Hepatocyte (in vitro differentiated cells): Measurements from ENCODE around the gene B3GNT7. TPM values are rescaled to one million over a fixed set of nuclear protein-coding genes. Genes with fewer than 3 reads are reported as not detected.

ENCODE experiments used
- DNase-seq: peaks from one replicate; pipeline ENCODE4 v3.0.0-alpha.2; 2016; ENCODE audit warnings: low spot score
- H2AFZ ChIP-seq: fragments of 200-600 bp; sonication (generic); 2 replicates; pipeline ENCODE4 v1.6.0; 2016; ENCODE audit warnings: antibody characterized with exemption, mild to moderate bottlenecking
- H3K27ac ChIP-seq: fragments of 200-600 bp; sonication (generic); 2 replicates; pipeline ENCODE4 v1.5.1; 2016; ENCODE audit warnings: mild to moderate bottlenecking
- H3K27me3 ChIP-seq: fragments of 200-600 bp; sonication (generic); 2 replicates; pipeline ENCODE4 v1.6.1; 2016
- H3K36me3 ChIP-seq: fragments of 200-600 bp; sonication (generic); replicated peaks from 2 replicates; pipeline ENCODE4 v1.5.1; 2016; ENCODE audit warnings: low read depth; ENCODE audit not compliant: insufficient read depth
- H3K4me1 ChIP-seq: fragments of 200-600 bp; sonication (generic); 2 replicates; pipeline ENCODE4 v1.5.1; 2016; ENCODE audit warnings: mild to moderate bottlenecking, moderate library complexity; ENCODE audit not compliant: insufficient read depth
- H3K4me2 ChIP-seq: fragments of 200-600 bp; sonication (generic); 2 replicates; pipeline ENCODE4 v1.6.0; 2016
- H3K4me3 ChIP-seq: fragments of 200-600 bp; sonication (generic); 2 replicates; pipeline ENCODE4 v1.5.1; 2016; ENCODE audit warnings: mild to moderate bottlenecking
- H3K79me2 ChIP-seq: fragments of 200-600 bp; sonication (generic); 2 replicates; pipeline ENCODE4 v1.6.0; 2017; ENCODE audit warnings: mild to moderate bottlenecking
- H3K9me2 ChIP-seq: fragments of 200-600 bp; sonication (generic); replicated peaks from 2 replicates; pipeline ENCODE4 v1.6.0; 2017; ENCODE audit warnings: mild to moderate bottlenecking; ENCODE audit not compliant: insufficient read depth
- H3K9me3 ChIP-seq: fragments of 200-600 bp; sonication (generic); 2 replicates; pipeline ENCODE4 v1.5.1; 2016; ENCODE audit warnings: low read depth, mild to moderate bottlenecking
- H4K20me1 ChIP-seq: fragments of 200-600 bp; sonication (generic); 2 replicates; pipeline ENCODE4 v1.6.0; 2016; ENCODE audit warnings: mild to moderate bottlenecking; ENCODE audit not compliant: insufficient read depth, poor library complexity, severe bottlenecking
- CTCF ChIP-seq: fragments of 200-600 bp; sonication (generic); IDR thresholded peaks from 2 replicates; pipeline ENCODE4 v1.5.1; 2016; ENCODE audit warnings: antibody characterized with exemption, mild to moderate bottlenecking; ENCODE audit not compliant: poor library complexity
- EZH2 ChIP-seq: fragments of 200-600 bp; sonication (generic); IDR thresholded peaks from 2 replicates; pipeline ENCODE4 v1.6.1; 2016; ENCODE audit warnings: antibody characterized with exemption, mild to moderate bottlenecking, borderline replicate concordance
- EZH2phosphoT487 ChIP-seq: fragments of 200-600 bp; sonication (generic); IDR thresholded peaks from one replicate; pipeline ENCODE4 v1.6.1; 2018; ENCODE audit warnings: antibody characterized with exemption, mild to moderate bottlenecking, low read depth, moderate library complexity; ENCODE audit not compliant: unreplicated experiment, severe bottlenecking
- WGBS: methylation state at CpG from one replicate; pipeline ENCODE4 v1.1.6; 2016; ENCODE audit warnings: low lambda C conversion rate; ENCODE audit errors: missing lambda C conversion rate; 5-methylcytosine and 5-hydroxymethylcytosine counted together
- polyA plus RNA-seq: library from polyadenylated mRNA; unstranded; fragments of >200 nt; fragmentation: Nextera tagmentation; extraction: Ambion mirVana; gene quantifications from 2 replicates; pipeline ENCODE4 v1.2.1, GENCODE V29; 2016
- total RNA-seq: library from RNA; depleted of rRNA; stranded (reverse); fragments of >200 nt; gene quantifications from 2 replicates; pipeline ENCODE4 v1.2.3, GENCODE V29; 2014

B3GNT7 gene
- total and polyA plus RNA-seq, 2 experiments from 2014 or later: 4.3 to 6.2 TPM

- TF ChIP-seq EZH2: no peak
- no peak for TF ChIP-seq EZH2phosphoT487
- TF ChIP-seq CTCF: no peak
- DNase-seq: no peak
- no peaks in the 10 kb centered on the region for H3K9me3 ChIP-seq
- no peaks in the 10 kb centered on the region for H4K20me1 ChIP-seq
- peaks cover 13% of the 10 kb centered on the region for H3K4me1 ChIP-seq
- no peaks in the 10 kb centered on the region for H3K79me2 ChIP-seq
- no peak overlapping the region for H2AFZ ChIP-seq
- WGBS: 90% methylated on average over 8 of the region's 8 CpGs
- H3K9me2 ChIP-seq: no peaks in the 10 kb centered on the region
- H3K4me3 ChIP-seq: no peak overlapping the region
- no peak overlapping the region for H3K4me2 ChIP-seq
- no peak overlapping the region for H3K27ac ChIP-seq
- H3K27me3 ChIP-seq: peaks cover 5% of the 10 kb centered on the region
- no peaks in the 10 kb centered on the region for H3K36me3 ChIP-seq
These were observed 4.8 kb upstream of the B3GNT7 start for GRCh38 chr2:231390667-231391066.

- Histone ChIP-seq H4K20me1 (no peaks in the 10 kb centered on the region), H3K4me3 (no peak overlapping the region), H3K27ac (no peak overlapping the region), H3K79me2 (no peaks in the 10 kb centered on the region), H3K36me3 (no peaks in the 10 kb centered on the region), H3K9me2 (no peaks in the 10 kb centered on the region), H3K9me3 (no peaks in the 10 kb centered on the region), H3K4me1 (peaks cover 13% of the 10 kb centered on the region), H3K27me3 (peaks cover 13% of the 10 kb centered on the region), H2AFZ (no peak overlapping the region), H3K4me2 (no peak overlapping the region)
- no peak for DNase-seq
- 93% methylated on average over 7 of the region's 7 CpGs for WGBS
- TF ChIP-seq EZH2: no peak
- no peak for TF ChIP-seq CTCF
- TF ChIP-seq EZH2phosphoT487: no peak
These were observed 3.5 kb upstream of the B3GNT7 start for GRCh38 chr2:231391981-231392380.

GRCh38 chr2:231392431-231393148 is 2.9 kb upstream of the B3GNT7 start:
- Histone ChIP-seq H3K4me2 (no peak overlapping the region), H3K4me1 (peaks cover 13% of the 10 kb centered on the region), H3K27ac (no peak overlapping the region), H3K79me2 (no peaks in the 10 kb centered on the region), H2AFZ (no peak overlapping the region), H3K9me2 (no peaks in the 10 kb centered on the region), H3K9me3 (no peaks in the 10 kb centered on the region), H3K36me3 (no peaks in the 10 kb centered on the region), H3K4me3 (no peak overlapping the region), H4K20me1 (no peaks in the 10 kb centered on the region), H3K27me3 (peaks cover 13% of the 10 kb centered on the region)
- TF ChIP-seq EZH2phosphoT487: no peak
- no peak for TF ChIP-seq EZH2
- 93% methylated on average over 14 of the region's 14 CpGs for WGBS
- no peak for DNase-seq
